ENCODE results near the gene ZNF771. TPM values are rescaled to one million over a fixed set of nuclear protein-coding genes. Genes with fewer than 3 reads are reported as not detected.

The ZNF771 gene
- total RNA-seq, 2 experiments from 2014 or later: 0.80 to 1.2 TPM

GRCh38 chr16:30358990-30359870 lies 48.2 kb upstream of the ZNF771 start:
- intact Hi-C loops (cut with DNase I, micrococcal nuclease): loop anchor here (5.0 to 10.0 kb wide), 2 partner anchors 46 to 198 kb away; partner anchors contain the start of genes ZNF771 (in 2 of the 2) and ZNF764 (in 1 of the 2)
- DNase-seq (no peak), ATAC-seq (ENCODE audit: poor library complexity) (no peak)
- H3K36me3 Mint-ChIP-seq (ENCODE audit: low read depth): peaks cover 67% of the 10 kb centered on the region
- CTCF ChIA-PET: no interaction called here
- H3K36me3 ChIP-seq (ENCODE audit: insufficient read depth, low read length): peaks cover 34% of the 10 kb centered on the region
- no peaks in the 10 kb centered on the region for H3K9me3 ChIP-seq (ENCODE audit: control insufficient read depth in 1 of 2, insufficient read depth in 1 of 2, low read length in 2 of 2)
- no peaks in the 10 kb centered on the region for H3K27me3 ChIP-seq (ENCODE audit: control insufficient read depth in 1 of 2, insufficient read depth in 2 of 2, low read length in 2 of 2)
- POLR2A ChIA-PET: interaction anchor here (1.1 to 3.4 kb wide), 2 partner anchors 11 to 58 kb away, joined by 3 to 15 read pairs; partner anchors contain the start of gene TBC1D10B
- TF ChIP-seq, protein P1, sequence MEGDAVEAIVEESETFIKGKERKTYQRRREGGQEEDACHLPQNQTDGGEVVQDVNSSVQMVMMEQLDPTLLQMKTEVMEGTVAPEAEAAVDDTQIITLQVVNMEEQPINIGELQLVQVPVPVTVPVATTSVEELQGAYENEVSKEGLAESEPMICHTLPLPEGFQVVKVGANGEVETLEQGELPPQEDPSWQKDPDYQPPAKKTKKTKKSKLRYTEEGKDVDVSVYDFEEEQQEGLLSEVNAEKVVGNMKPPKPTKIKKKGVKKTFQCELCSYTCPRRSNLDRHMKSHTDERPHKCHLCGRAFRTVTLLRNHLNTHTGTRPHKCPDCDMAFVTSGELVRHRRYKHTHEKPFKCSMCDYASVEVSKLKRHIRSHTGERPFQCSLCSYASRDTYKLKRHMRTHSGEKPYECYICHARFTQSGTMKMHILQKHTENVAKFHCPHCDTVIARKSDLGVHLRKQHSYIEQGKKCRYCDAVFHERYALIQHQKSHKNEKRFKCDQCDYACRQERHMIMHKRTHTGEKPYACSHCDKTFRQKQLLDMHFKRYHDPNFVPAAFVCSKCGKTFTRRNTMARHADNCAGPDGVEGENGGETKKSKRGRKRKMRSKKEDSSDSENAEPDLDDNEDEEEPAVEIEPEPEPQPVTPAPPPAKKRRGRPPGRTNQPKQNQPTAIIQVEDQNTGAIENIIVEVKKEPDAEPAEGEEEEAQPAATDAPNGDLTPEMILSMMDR (IDR thresholded peaks at IDR 0.05): no peak
- H3K4me3 ChIP-seq (ENCODE audit: low read length): no peak overlapping the region
- no peaks in the 10 kb centered on the region for H3K9me3 Mint-ChIP-seq
- no peak overlapping the region for H3K4me3 Mint-ChIP-seq
- peaks cover 23% of the 10 kb centered on the region for H3K4me1 Mint-ChIP-seq (ENCODE audit: low read depth)
- no peaks in the 10 kb centered on the region for H3K27me3 Mint-ChIP-seq
- no peak overlapping the region for H3K27ac Mint-ChIP-seq
- H3K4me1 ChIP-seq (ENCODE audit: insufficient read depth, low read length): peaks cover 21% of the 10 kb centered on the region
- no peak overlapping the region for H3K27ac ChIP-seq (ENCODE audit: low read depth in 1 of 2, low read length in 2 of 2)

GRCh38 chr16:30359871-30360170 lies 47.6 kb upstream of the ZNF771 start:
- TF ChIP-seq, protein P1 (IDR thresholded peaks at IDR 0.05): no peak
- H3K36me3 Mint-ChIP-seq (ENCODE audit: low read depth): peaks cover 67% of the 10 kb centered on the region
- Histone ChIP-seq H3K36me3 (ENCODE audit: insufficient read depth, low read length) (peaks cover 40% of the 10 kb centered on the region), H3K4me3 (ENCODE audit: low read length) (no peak overlapping the region), H3K27ac (ENCODE audit: low read depth in 1 of 2, low read length in 2 of 2) (no peak overlapping the region), H3K4me1 (ENCODE audit: insufficient read depth, low read length) (peaks cover 16% of the 10 kb centered on the region), H3K9me3 (ENCODE audit: control insufficient read depth in 1 of 2, insufficient read depth in 1 of 2, low read length in 2 of 2) (no peaks in the 10 kb centered on the region), H3K27me3 (ENCODE audit: control insufficient read depth in 1 of 2, insufficient read depth in 2 of 2, low read length in 2 of 2) (no peaks in the 10 kb centered on the region)
- DNase-seq (no peak), ATAC-seq (ENCODE audit: poor library complexity) (no peak)
- ChIA-PET POLR2A (interaction anchor here (1.1 to 3.4 kb wide), 2 partner anchors 10 to 58 kb away, joined by 3 to 15 read pairs; partner anchors contain the start of gene TBC1D10B), CTCF (no interaction called here)
- intact Hi-C loops (cut with DNase I, micrococcal nuclease): loop anchor here (5.0 to 10.0 kb wide), 2 partner anchors 45 to 197 kb away; partner anchors contain the start of genes ZNF771 (in 2 of the 2) and ZNF764 (in 1 of the 2)
- no peaks in the 10 kb centered on the region for H3K27me3 Mint-ChIP-seq
- H3K9me3 Mint-ChIP-seq: no peaks in the 10 kb centered on the region
- H3K4me3 Mint-ChIP-seq: no peak overlapping the region
- no peak overlapping the region for H3K27ac Mint-ChIP-seq
- peaks cover 17% of the 10 kb centered on the region for H3K4me1 Mint-ChIP-seq (ENCODE audit: low read depth)

DNA sequence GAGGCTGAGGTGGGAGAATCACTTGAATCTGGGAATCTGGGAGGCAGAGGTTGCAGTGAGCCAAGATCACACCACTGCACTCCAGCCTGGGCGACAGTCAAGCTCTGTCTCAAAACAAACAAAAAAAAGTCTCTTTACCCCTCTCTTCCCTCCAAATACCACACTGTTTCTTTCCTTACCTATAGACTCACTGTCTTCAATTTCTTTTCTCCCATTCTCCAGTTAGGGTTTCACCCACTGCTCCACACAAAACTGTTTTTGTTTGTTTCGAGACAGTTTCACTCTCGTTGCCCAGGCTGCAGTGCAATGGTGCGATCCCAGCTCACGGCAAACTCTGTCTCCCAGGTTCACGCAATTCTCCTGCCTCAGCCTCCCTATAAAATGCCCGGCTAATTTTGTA lies 46.2 kb upstream of the ZNF771 start:
- TF ChIP-seq, protein P1 (IDR thresholded peaks at IDR 0.05): no peak
- no peaks in the 10 kb centered on the region for H3K9me3 Mint-ChIP-seq
- H3K36me3 Mint-ChIP-seq (ENCODE audit: low read depth): peaks cover 73% of the 10 kb centered on the region
- H3K27me3 ChIP-seq (ENCODE audit: control insufficient read depth in 1 of 2, insufficient read depth in 2 of 2, low read length in 2 of 2): no peaks in the 10 kb centered on the region
- ChIA-PET POLR2A (no interaction called here), CTCF (no interaction called here)
- intact Hi-C loops (cut with DNase I, micrococcal nuclease): no loop called here
- H3K27ac ChIP-seq (ENCODE audit: low read depth in 1 of 2, low read length in 2 of 2): no peak overlapping the region
- H3K27ac Mint-ChIP-seq: no peak overlapping the region
- no peak overlapping the region for H3K4me3 ChIP-seq (ENCODE audit: low read length)
- no peaks in the 10 kb centered on the region for H3K9me3 ChIP-seq (ENCODE audit: control insufficient read depth in 1 of 2, insufficient read depth in 1 of 2, low read length in 2 of 2)
- H3K36me3 ChIP-seq (ENCODE audit: insufficient read depth, low read length): peaks cover 51% of the 10 kb centered on the region
- H3K4me3 Mint-ChIP-seq: no peak overlapping the region
- H3K4me1 Mint-ChIP-seq (ENCODE audit: low read depth): peaks cover 15% of the 10 kb centered on the region
- ATAC-seq (ENCODE audit: poor library complexity): no peak
- no peak for DNase-seq
- peaks cover 10% of the 10 kb centered on the region for H3K4me1 ChIP-seq (ENCODE audit: insufficient read depth, low read length)
- H3K27me3 Mint-ChIP-seq: no peaks in the 10 kb centered on the region
